GM18858 (cell line): ENCODE results near the gene PPP6R2.
"Not testable (repeated sequence)": the region's sequence is repeated elsewhere in the genome, so short reads cannot be mapped to it uniquely, and the experiment has no call there.

Experiments used
- ATAC-seq: cut with Tn5 transposase; IDR thresholded peaks from one replicate; pipeline ENCODE4 v1.9.1; 2021; ENCODE audit not compliant: unreplicated experiment

The PPP6R2 gene

DNA sequence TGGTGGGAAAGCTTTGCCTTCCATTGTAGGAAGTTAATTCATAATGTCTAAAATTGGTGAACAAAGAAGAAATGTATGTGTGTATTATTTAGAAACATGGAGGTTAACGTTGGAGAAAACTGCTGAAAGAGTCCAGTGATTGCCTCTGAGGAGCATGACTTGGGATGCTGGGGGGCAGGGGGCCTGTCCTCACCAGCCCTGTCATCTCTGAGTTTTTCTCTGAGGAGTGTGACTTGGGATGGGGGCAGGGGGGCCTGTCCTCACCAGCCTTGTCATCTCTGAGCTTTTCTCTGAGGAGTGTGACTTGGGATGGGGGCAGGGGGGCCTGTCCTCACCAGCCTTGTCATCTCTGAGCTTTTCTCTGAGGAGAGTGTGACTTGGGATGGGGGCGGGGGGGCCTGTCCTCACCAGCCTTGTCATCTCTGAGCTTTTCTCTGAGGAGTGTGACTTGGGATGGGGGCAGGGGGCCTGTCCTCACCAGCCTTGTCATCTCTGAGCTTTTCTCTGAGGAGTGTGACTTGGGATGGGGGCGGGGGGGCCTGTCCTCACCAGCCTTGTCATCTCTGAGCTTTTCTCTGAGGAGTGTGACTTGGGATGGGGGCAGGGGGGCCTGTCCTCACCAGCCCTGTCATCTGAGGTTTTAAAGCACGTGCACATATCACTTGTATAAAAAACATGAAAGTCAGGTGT, 54.4 kb downstream of the PPP6R2 start:
- ATAC-seq = not testable (repeated sequence)

GRCh38 chr22:50398831-50399648, 55.9 kb downstream of the PPP6R2 start:
- no peak for ATAC-seq

DNA sequence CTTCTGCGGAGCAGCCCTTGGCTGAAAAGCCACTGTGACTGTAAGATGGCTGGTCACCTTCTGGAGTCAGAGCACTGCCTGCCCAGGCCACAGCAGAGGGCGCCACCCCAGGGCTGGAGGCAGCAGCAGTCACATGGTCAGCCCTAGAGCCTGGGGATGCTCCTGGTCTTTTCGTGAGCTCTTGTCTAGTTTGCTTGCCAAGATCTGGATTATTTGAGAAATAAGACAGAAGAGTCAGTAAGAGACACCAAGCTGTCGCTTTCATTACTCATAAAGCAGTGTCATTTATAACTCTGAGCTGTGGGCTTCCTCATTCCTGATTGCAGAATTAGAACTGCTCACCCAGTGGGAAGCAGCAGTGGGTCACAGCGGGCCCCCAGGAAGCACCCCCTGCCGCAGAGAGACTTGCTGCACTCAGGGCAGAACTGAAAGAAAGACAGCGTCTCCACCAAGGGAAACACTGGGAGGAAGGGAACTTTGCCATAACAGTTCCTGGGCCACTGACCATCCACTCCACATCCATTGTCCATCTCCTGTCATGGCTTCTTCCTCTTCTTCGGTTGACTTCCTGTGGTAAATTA, 56.7 kb downstream of the PPP6R2 start:
- no peak for ATAC-seq

- no peak for ATAC-seq
Observed at GRCh38 chr22:50400406-50400805, 57.3 kb downstream of the PPP6R2 start.

DNA sequence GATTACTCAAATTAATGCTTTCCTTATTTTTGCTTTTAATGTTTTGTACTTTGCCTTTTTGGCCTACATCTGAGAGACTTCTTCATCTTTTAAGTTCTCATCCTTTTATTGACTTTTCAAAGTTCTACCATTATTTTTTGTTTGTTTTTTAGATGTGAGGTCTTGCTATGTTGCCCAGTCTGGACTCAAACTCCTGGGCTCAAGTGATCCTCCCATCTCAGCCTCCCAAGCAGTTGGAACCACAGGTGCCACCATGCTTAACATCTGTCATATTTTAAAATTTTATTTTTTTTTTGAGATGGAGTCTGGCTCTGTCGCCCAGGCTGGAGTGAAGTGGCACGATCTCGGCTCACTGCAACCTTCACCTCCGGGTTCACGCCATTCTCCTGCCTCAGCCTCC, 57.8 kb downstream of the PPP6R2 start:
- no peak for ATAC-seq

GRCh38 chr22:50401907-50402306, 58.8 kb downstream of the PPP6R2 start:
- no peak for ATAC-seq

DNA sequence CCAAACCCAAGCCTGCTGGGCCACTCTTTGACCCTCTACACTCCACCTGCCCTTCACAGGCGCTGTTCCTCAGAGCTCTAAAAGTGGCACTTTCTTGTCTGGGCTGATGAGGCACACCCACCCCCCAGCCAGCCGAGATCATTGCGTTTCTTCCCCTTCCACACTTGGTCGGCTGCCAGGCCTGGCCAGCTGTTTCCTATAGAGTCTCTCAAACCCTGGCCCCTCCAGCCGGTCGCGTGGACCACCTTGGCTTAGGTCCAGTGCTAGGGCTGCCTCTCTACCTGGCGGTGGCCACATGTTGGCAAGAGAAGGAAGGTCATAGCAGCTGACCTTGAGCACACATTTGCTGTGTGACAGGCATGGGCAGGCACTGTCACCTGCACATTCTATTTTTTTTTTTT, 60.6 kb downstream of the PPP6R2 start:
- ATAC-seq = no peak

DNA sequence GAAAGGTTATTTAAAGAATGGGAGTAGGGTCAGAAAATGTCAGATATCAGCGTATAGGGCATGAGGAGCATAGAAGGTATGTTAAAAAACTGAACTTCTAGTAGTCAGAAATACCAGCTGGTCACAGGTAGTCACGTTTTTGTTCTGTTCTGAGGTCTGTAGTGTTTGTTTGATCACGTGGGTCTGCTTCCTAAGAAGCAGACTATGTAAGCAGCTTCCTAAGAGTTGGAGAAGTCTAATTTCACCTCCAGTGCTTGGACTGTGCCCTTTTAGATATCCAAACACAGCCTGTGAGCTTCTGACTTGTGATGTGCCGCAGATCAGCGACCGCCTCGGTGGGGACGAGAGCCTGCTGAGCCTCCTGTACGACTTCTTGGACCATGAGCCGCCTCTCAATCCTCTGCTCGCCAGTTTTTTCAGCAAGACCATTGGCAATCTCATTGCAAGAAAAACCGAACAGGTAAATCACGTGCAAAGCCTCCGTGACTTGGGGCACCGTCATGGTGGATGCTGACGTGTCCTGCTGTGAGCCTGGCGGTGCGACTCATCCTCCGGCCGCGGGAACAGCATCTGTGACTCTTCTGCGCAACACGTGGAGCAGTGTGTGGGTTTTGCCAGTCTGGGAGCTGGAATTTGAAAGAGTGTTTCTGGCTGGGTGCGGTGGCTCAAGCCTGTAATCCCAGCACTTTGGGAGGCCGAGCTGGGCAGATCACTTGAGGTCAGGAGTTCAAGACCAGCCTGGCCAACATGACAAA, 63.5 kb downstream of the PPP6R2 start:
- no peak for ATAC-seq

DNA sequence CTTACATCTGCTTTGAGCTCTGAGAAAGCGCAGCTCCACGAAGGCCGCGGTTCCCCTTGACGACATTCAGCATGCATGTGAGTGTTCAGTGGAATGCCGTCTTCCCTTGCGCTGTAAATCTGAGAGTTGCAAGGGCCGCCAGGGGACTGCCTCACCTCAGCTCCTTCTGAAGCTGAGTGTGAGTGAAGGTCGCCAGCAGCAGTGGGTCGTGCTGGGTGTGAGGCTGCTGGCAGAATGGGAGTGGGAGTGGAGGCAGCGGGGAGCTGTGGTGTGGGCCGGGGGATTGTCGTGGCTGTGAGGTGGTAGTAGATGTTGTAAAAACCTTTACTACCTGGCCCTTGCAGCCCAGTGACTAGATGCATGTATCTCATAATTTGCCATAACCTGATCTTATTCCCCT, 65.2 kb downstream of the PPP6R2 start:
- ATAC-seq = no peak

GRCh38 chr22:50408954-50409353, 65.8 kb downstream of the PPP6R2 start:
- ATAC-seq = not testable (repeated sequence)

- ATAC-seq = no peak
Observed at GRCh38 chr22:50414476-50415248, 71.5 kb downstream of the PPP6R2 start.

DNA sequence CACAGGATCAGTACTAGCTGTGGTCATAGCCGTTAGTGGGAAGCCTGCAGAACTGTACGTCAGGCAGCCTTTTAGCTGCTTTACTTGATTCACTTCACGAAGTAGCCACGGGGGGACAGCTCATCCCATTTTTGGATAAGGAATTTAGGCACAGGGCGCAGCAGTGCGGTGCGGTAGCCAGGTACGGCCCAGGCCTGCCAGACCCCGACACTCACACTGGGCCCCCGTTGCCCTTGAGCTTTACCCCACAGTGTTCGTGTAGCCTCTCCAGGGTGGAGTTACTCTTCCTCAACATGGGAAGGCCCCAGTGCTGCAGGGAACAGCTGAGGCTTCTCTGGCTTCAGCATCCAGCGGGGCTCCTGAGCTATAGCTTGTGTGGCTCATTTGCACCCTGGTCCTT, 72.3 kb downstream of the PPP6R2 start:
- ATAC-seq = no peak

- no peak for ATAC-seq
Observed at GRCh38 chr22:50416996-50417395, 73.9 kb downstream of the PPP6R2 start.

DNA sequence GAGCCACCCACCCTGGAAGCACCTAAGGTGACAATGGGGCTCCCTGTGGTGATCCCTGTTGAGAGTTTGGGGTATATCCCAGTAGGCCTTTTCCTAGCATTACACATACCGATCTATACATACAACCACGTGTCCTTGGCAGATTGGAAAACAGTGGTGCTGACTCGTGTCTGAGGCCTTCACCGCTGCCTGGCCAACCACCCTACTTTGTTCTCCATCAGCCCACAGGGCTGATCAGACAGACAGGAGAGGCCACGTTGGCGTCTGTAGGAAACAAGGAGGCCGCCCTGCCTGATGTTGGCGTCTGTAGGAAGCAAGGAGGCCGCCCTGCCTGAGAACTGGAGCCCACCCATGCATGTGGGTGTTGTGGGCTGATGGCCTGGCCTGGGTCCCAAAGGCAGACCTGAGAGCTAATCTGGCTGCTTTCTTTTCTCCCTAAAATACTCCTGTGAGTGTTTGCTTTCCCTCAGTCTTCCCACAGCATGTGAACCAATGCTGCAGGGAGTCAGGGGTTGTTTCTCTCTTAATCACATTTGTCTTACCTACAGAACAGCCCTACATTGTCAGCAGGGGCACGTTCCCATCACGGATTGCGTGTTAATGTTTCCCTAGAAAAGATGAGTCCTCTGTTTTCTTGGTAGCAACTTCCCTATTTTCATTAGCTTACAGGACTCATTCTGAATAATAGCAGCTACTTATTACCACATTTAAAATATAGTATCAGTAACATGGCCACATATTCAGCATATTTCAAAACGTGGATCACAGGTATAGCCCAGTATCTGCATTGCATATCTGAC, 74.5 kb downstream of the PPP6R2 start:
- ATAC-seq = no peak

DNA sequence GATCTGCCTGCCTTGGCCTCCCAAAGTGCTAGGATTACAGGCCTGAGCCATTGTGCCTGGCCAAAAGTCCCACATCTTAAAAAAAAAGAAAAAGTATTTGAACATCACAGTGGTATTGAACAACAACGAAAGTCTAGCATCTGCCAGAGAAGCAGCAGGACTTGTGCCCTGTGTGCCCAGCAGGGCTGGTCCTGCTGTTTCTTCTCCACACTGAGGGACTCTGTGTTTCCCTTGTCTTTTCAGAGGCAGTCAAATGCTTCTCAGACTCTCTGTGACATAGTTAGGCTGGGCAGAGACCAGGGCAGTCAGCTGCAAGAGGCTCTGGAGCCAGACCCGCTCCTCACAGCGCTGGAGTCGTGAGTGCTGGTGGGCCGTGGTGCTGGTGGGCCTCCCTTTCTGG, 75.5 kb downstream of the PPP6R2 start:
- no peak for ATAC-seq

GRCh38 chr22:50419116-50419515, 76.0 kb downstream of the PPP6R2 start:
- no peak for ATAC-seq

GRCh38 chr22:50420015-50420414, 76.9 kb downstream of the PPP6R2 start:
- ATAC-seq = no peak

DNA sequence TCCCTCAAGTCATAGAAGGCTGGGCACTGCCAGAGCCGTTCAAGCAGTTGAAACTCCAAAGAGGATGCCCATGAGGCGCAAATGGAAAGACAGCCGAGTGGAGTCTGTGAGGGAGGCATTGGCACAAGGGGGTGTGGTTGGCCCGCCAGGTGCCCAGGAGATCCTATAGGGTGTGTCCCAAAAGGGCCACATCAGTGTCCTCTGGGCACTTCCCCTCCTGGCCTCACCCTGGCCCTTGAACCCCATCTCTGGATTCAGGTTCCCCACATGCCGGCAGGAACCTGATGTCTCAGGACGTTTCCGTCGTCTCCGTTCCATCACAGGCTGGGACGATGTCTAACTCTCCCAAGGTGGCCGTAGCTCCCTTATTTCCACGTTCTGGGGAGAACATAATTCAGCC, 77.5 kb downstream of the PPP6R2 start:
- no peak for ATAC-seq

GRCh38 chr22:50422046-50422445, 78.9 kb downstream of the PPP6R2 start:
- no peak for ATAC-seq
